GM12878 (cell line): ENCODE results near the gene FSD1L. TPM values are rescaled to one million over a fixed set of nuclear protein-coding genes. Genes with fewer than 3 reads are reported as not detected.

Source experiments
- ATF3 ChIP-seq: IDR thresholded peaks from 2 replicates; pipeline ENCODE4 v1.6.1; 2011; ENCODE audit warnings: low read depth, mild to moderate bottlenecking, low read length, moderate library complexity, borderline replicate concordance; ENCODE audit errors: extremely low read depth
- FOXM1 ChIP-seq: IDR thresholded peaks from 2 replicates; pipeline ENCODE4 v1.6.1; 2012; ENCODE audit warnings: low read depth, mild to moderate bottlenecking, inconsistent platforms, low read length, moderate library complexity
- KLF5 ChIP-seq: fragments of 450-650 bp; IDR thresholded peaks from 2 replicates; pipeline ENCODE4 v1.6.1; 2014; ENCODE audit warnings: mild to moderate bottlenecking; ENCODE audit not compliant: partially characterized antibody
- MTA2 ChIP-seq: fragments of 450-650 bp; IDR thresholded peaks from 2 replicates; pipeline ENCODE4 v1.6.1; 2016; ENCODE audit warnings: low read depth, mild to moderate bottlenecking, moderate library complexity
- NBN ChIP-seq: fragments of 450-650 bp; IDR thresholded peaks from 2 replicates; pipeline ENCODE4 v1.6.1; 2016
- NR2C1 ChIP-seq: fragments of 450-650 bp; IDR thresholded peaks from 2 replicates; pipeline ENCODE4 v1.6.1; 2017; ENCODE audit warnings: antibody characterized with exemption, mild to moderate bottlenecking, moderate library complexity
- POLR2AphosphoS5 ChIP-seq: IDR thresholded peaks from 2 replicates; pipeline ENCODE4 v1.6.1; 2011; ENCODE audit warnings: mild to moderate bottlenecking, low read length, inconsistent platforms
- REST ChIP-seq: IDR thresholded peaks from 2 replicates; pipeline ENCODE4 v1.6.1; 2012; ENCODE audit warnings: mild to moderate bottlenecking, low read depth, low read length
- SUZ12 ChIP-seq: fragments of 200-600 bp; sonication (generic); IDR thresholded peaks from one replicate; pipeline ENCODE4 v1.6.1; 2018; ENCODE audit warnings: antibody characterized with exemption, mild to moderate bottlenecking; ENCODE audit not compliant: unreplicated experiment
- TCF3 ChIP-seq: IDR thresholded peaks from 2 replicates; pipeline ENCODE4 v1.6.1; 2012; ENCODE audit warnings: low read depth, mild to moderate bottlenecking, low read length, borderline replicate concordance; ENCODE audit not compliant: insufficient read depth
- ZNF24 ChIP-seq: fragments of 450-650 bp; IDR thresholded peaks from 2 replicates; pipeline ENCODE4 v1.6.1; 2017; ENCODE audit warnings: antibody characterized with exemption, mild to moderate bottlenecking
- polyA plus RNA-seq, 11 experiments: library from polyadenylated mRNA; depleted of rRNA in 4 of 11; unstranded in 6 of 11; stranded (reverse) in 5 of 11; fragments of >200 nt; fragmentation: Nextera tagmentation in 4 of 11; fragmentation: Illumina TruSeq in 1 of 11; extraction: Ambion mirVana in 4 of 11; extraction: Trizol in 1 of 11; gene quantifications; 1 replicate in 1 of 11; 2 replicates in 10 of 11; pipeline versions ENCODE4 v1.2.1 to v1.2.3, GENCODE V29; 2011 to 2016; ENCODE audit warnings: inconsistent platforms in 2 of 11, missing spikeins in 2 of 11, low read depth in 1 of 11
- total RNA-seq, 4 experiments: library from RNA; depleted of rRNA in 3 of 4; stranded (reverse); fragments of >200 nt in 3 of 4; fragmentation: Illumina TruSeq in 1 of 4; extraction: Trizol in 1 of 4; gene quantifications; 2 replicates each; pipeline versions ENCODE4 v1.2.1 to v1.2.3, GENCODE V29; 2013 to 2021
- TF ChIP-seq, protein P1 (sequence below): fragments of 450-650 bp; IDR thresholded peaks from 2 replicates; pipeline ENCODE4 v1.6.1; 2016; ENCODE audit warnings: mild to moderate bottlenecking
- TF ChIP-seq, protein P2 (sequence below): fragments of 150-350 bp; IDR thresholded peaks from 2 replicates; pipeline ENCODE4 v1.6.1; 2014; ENCODE audit warnings: mild to moderate bottlenecking, low read depth, low read length
- TF ChIP-seq, protein P3 (sequence below): fragments of 450-650 bp; IDR thresholded peaks from 2 replicates; pipeline ENCODE4 v1.6.1; 2017; ENCODE audit warnings: mild to moderate bottlenecking, moderate library complexity

FSD1L gene
- total and polyA plus RNA-seq, 10 of the 15 experiments (the other 5 are each of a cell fraction or from before 2014, with no cell fraction given): 11.9 to 52.4 (median 17.0) TPM

DNA sequence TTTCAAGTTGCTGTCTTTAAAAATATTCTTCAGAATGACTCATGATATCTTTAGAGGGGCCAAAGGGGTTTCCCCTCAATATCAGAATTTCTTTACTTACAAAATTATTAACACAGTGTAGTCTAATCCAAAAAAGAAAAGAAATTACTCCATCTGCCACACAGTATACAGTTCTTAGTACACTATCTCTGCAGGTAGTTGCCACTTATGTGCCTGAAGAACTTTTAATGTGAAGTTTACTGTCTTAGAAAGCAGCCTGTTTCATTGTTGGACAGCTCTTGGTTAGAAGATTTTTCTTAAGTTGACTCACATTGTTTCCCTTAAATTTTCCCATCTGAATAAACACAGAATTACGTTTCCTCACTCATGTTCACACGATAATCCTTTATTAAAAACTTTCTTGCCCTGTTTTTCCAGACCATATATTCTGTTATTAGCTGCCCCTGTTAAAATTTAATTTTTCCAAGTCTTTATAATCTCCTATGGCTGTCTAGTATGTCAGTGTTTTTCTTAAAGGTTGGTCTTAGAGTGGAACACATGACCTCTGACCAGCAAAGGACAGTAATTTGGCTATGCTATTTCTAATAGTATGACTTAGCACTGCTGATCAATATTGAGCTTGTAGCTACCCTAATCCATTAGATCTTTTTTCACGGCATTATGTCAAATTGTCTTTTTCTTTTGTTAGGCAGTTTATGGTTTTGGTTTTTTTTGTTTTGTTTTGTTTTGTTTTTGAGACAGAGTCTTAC, 88.3 kb downstream of the FSD1L start (continued):
- no peak for TF ChIP-seq ATF3
- peak; percentile 65; the same call in 1 of the 2 replicates for TF ChIP-seq FOXM1
- no peak for TF ChIP-seq SUZ12
- TF ChIP-seq NBN: no peak
- TF ChIP-seq, protein P1, sequence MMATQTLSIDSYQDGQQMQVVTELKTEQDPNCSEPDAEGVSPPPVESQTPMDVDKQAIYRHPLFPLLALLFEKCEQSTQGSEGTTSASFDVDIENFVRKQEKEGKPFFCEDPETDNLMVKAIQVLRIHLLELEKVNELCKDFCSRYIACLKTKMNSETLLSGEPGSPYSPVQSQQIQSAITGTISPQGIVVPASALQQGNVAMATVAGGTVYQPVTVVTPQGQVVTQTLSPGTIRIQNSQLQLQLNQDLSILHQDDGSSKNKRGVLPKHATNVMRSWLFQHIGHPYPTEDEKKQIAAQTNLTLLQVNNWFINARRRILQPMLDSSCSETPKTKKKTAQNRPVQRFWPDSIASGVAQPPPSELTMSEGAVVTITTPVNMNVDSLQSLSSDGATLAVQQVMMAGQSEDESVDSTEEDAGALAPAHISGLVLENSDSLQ: no peak
- TF ChIP-seq, protein P2, sequence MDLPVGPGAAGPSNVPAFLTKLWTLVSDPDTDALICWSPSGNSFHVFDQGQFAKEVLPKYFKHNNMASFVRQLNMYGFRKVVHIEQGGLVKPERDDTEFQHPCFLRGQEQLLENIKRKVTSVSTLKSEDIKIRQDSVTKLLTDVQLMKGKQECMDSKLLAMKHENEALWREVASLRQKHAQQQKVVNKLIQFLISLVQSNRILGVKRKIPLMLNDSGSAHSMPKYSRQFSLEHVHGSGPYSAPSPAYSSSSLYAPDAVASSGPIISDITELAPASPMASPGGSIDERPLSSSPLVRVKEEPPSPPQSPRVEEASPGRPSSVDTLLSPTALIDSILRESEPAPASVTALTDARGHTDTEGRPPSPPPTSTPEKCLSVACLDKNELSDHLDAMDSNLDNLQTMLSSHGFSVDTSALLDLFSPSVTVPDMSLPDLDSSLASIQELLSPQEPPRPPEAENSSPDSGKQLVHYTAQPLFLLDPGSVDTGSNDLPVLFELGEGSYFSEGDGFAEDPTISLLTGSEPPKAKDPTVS: no peak
- TF ChIP-seq ZNF24: 0 out of 2 replicates have a peak, but pooled peaks have one; percentile 22
- no peak for TF ChIP-seq TCF3
- TF ChIP-seq, protein P3, sequence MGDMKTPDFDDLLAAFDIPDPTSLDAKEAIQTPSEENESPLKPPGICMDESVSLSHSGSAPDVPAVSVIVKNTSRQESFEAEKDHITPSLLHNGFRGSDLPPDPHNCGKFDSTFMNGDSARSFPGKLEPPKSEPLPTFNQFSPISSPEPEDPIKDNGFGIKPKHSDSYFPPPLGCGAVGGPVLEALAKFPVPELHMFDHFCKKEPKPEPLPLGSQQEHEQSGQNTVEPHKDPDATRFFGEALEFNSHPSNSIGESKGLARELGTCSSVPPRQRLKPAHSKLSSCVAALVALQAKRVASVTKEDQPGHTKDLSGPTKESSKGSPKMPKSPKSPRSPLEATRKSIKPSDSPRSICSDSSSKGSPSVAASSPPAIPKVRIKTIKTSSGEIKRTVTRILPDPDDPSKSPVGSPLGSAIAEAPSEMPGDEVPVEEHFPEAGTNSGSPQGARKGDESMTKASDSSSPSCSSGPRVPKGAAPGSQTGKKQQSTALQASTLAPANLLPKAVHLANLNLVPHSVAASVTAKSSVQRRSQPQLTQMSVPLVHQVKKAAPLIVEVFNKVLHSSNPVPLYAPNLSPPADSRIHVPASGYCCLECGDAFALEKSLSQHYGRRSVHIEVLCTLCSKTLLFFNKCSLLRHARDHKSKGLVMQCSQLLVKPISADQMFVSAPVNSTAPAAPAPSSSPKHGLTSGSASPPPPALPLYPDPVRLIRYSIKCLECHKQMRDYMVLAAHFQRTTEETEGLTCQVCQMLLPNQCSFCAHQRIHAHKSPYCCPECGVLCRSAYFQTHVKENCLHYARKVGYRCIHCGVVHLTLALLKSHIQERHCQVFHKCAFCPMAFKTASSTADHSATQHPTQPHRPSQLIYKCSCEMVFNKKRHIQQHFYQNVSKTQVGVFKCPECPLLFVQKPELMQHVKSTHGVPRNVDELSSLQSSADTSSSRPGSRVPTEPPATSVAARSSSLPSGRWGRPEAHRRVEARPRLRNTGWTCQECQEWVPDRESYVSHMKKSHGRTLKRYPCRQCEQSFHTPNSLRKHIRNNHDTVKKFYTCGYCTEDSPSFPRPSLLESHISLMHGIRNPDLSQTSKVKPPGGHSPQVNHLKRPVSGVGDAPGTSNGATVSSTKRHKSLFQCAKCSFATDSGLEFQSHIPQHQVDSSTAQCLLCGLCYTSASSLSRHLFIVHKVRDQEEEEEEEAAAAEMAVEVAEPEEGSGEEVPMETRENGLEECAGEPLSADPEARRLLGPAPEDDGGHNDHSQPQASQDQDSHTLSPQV: no peak
- TF ChIP-seq REST: peak; percentile 80
- no peak; the same call in 1 of the 2 replicates for TF ChIP-seq MTA2
- no peak for TF ChIP-seq KLF5
- TF ChIP-seq NR2C1: no peak
- TF ChIP-seq POLR2AphosphoS5: no peak
